ENCODE data around the gene ANKRD6. TPM values are rescaled to one million over a fixed set of nuclear protein-coding genes. Genes with fewer than 3 reads are reported as not detected.

The ANKRD6 gene
- polyA plus RNA-seq, 1 experiment, result 1.1 TPM

GRCh38 chr6:89680551-89680950 is 247.6 kb downstream of the ANKRD6 start:
- TF ChIP-seq, protein P1, sequence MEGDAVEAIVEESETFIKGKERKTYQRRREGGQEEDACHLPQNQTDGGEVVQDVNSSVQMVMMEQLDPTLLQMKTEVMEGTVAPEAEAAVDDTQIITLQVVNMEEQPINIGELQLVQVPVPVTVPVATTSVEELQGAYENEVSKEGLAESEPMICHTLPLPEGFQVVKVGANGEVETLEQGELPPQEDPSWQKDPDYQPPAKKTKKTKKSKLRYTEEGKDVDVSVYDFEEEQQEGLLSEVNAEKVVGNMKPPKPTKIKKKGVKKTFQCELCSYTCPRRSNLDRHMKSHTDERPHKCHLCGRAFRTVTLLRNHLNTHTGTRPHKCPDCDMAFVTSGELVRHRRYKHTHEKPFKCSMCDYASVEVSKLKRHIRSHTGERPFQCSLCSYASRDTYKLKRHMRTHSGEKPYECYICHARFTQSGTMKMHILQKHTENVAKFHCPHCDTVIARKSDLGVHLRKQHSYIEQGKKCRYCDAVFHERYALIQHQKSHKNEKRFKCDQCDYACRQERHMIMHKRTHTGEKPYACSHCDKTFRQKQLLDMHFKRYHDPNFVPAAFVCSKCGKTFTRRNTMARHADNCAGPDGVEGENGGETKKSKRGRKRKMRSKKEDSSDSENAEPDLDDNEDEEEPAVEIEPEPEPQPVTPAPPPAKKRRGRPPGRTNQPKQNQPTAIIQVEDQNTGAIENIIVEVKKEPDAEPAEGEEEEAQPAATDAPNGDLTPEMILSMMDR (IDR thresholded peaks at IDR 0.05; ENCODE audit: insufficient read depth, low read depth, low read length), result no peak
- Histone ChIP-seq H3K36me3 (ENCODE audit: control insufficient read depth, insufficient read depth, low read length) (peaks cover 17% of the 10 kb centered on the region), H3K4me3 (ENCODE audit: low read depth, low read length) (no peak overlapping the region), H3K27me3 (ENCODE audit: control insufficient read depth, insufficient read depth, low read length) (no peaks in the 10 kb centered on the region)
- DNase-seq (ENCODE audit: low read depth), result no peak
- ChIA-PET POLR2A (no interaction called here), CTCF (no interaction called here)

DNA sequence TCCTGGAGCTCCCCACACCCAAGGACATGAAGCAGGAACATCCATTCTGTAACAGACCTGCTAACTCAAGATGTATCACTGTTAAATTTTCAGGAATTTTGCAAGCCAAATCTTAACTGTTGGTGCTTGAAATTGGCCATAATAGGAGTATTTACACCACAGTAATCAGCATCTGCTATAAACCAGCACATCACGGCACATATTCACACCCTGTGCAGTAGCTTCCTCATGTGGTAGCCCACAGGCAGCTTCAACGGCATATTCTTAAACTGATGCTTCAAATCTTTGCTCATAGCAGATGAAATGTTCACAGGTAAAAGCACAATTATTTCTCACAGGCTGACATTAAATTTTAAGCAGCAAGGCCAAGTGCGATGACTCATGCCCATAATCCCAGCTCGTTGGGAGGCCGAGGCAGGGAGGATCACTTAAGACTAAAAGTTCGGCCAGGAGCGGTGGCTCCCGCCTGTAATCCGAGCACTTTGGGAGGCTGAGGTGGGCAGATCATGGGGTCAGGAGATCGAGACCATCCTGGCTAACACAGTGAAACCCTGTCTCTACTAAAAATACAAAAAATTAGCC is 249.1 kb downstream of the ANKRD6 start:
- CTCF ChIA-PET, result interaction anchor here (1.3 kb wide), 1 partner anchor 43 kb away, joined by 4 read pairs; no protein-coding TSS in a partner anchor
- peaks cover 17% of the 10 kb centered on the region for H3K36me3 ChIP-seq (ENCODE audit: control insufficient read depth, insufficient read depth, low read length)
- H3K27me3 ChIP-seq (ENCODE audit: control insufficient read depth, insufficient read depth, low read length), result no peaks in the 10 kb centered on the region
- no peak for DNase-seq (ENCODE audit: low read depth)
- no peak overlapping the region for H3K4me3 ChIP-seq (ENCODE audit: low read depth, low read length)
- POLR2A ChIA-PET, result no interaction called here
- TF ChIP-seq, protein P1 (IDR thresholded peaks at IDR 0.05; ENCODE audit: insufficient read depth, low read depth, low read length), result no peak

- peaks cover 18% of the 10 kb centered on the region for H3K36me3 ChIP-seq (ENCODE audit: control insufficient read depth, insufficient read depth, low read length)
- no peak for DNase-seq (ENCODE audit: low read depth)
- ChIA-PET POLR2A (no interaction called here), CTCF (no interaction called here)
- no peak overlapping the region for H3K4me3 ChIP-seq (ENCODE audit: low read depth, low read length)
- TF ChIP-seq, protein P1 (IDR thresholded peaks at IDR 0.05; ENCODE audit: insufficient read depth, low read depth, low read length), result no peak
- no peaks in the 10 kb centered on the region for H3K27me3 ChIP-seq (ENCODE audit: control insufficient read depth, insufficient read depth, low read length)
Observed at GRCh38 chr6:89682991-89683390, 250.0 kb downstream of the ANKRD6 start.

Small RNA genes lying within 50 kb of the gene (small RNA-seq; reads per million reads assigned to genes)
- gene RN7SL11P (ENCODE audit: insufficient read length, low read depth, low replicate concordance), result not detected

Other genes starting within 250 kb of the ANKRD6 start
- not detected in 2 replicates for gene GABRR1, start 215.8 kb upstream of the ANKRD6 start, polyA plus RNA-seq (2011; rRNA removed)
- gene GABRR2, start 117.9 kb upstream of the ANKRD6 start, polyA plus RNA-seq (2011; rRNA removed), result 0.21 and 0.31 TPM in 2 replicates
- 27.1 and 43.3 TPM in 2 replicates for gene UBE2J1, start 80.4 kb upstream of the ANKRD6 start, polyA plus RNA-seq (2011; rRNA removed)
- gene RRAGD, start 20.9 kb upstream of the ANKRD6 start, polyA plus RNA-seq (2011; rRNA removed), result not detected in 2 replicates
- gene LYRM2, start 205.6 kb downstream of the ANKRD6 start, polyA plus RNA-seq (2011; rRNA removed), result 15.3 and 35.2 TPM in 2 replicates

Measured in BJ (cell line).